Caco-2 (cell line): ENCODE data around the gene TIAM1. TPM values are rescaled to one million over a fixed set of nuclear protein-coding genes. Genes with fewer than 3 reads are reported as not detected.

ENCODE experiments used
- BruUV-seq: library from RNA; stranded (reverse); fragments of 400-500 nt; replicated peaks from 2 replicates; lab custom pipeline; 2021; lab: Mats Ljungman, UMichigan
- CTCF ChIA-PET: fragments of 300-600 bp; sonication (Branson Sonifier 250); formaldehyde crosslinking; loops from one replicate; lab custom pipeline; 2022; ENCODE audit warnings: antibody characterized with exemption; lab: Charles Lee
- POLR2A ChIA-PET: fragments of 300-600 bp; sonication (Branson Sonifier 250); formaldehyde crosslinking; loops from one replicate; lab custom pipeline; 2022; ENCODE audit warnings: antibody characterized with exemption; lab: Charles Lee
- DNase-seq, 2 experiments: peaks; one replicate each; pipeline versions ENCODE4 v3.0.0 to v3.0.0-alpha.2; 2020 to 2022
- H3K27me3 ChIP-seq: replicated peaks from 2 replicates; pipeline ENCODE4 v1.6.0; 2011; ENCODE audit warnings: low read length; ENCODE audit not compliant: control insufficient read depth, insufficient read depth
- H3K36me3 ChIP-seq: 2 replicates; pipeline ENCODE4 v1.5.1; 2011; ENCODE audit warnings: low read length; ENCODE audit not compliant: control insufficient read depth, insufficient read depth
- H3K4me1 ChIP-seq: fragments of 250-450 bp; sonication (Bioruptor Pico); 2 replicates; pipeline ENCODE4 v1.5.1; 2020; ENCODE audit warnings: mild to moderate bottlenecking
- H3K4me3 ChIP-seq: 2 replicates; pipeline ENCODE4 v1.5.1; 2011; ENCODE audit warnings: low read depth, mild to moderate bottlenecking, control low read depth, low read length
- H3K9me3 ChIP-seq: fragments of 250-450 bp; sonication (Bioruptor Pico); 2 replicates; pipeline ENCODE4 v1.5.1; 2020; ENCODE audit warnings: mild to moderate bottlenecking, moderate library complexity
- H3K27ac Mint-ChIP-seq: one replicate; pipeline ENCODE4 v1.8.0; 2022; ENCODE audit warnings: mixed read lengths; ENCODE audit not compliant: unreplicated experiment
- H3K27me3 Mint-ChIP-seq: one replicate; pipeline ENCODE4 v1.8.0; 2022; ENCODE audit warnings: mixed read lengths; ENCODE audit not compliant: insufficient read depth, unreplicated experiment
- H3K36me3 Mint-ChIP-seq: one replicate; pipeline ENCODE4 v1.8.0; 2022; ENCODE audit warnings: mild to moderate bottlenecking, mixed read lengths; ENCODE audit not compliant: insufficient read depth, unreplicated experiment
- H3K4me1 Mint-ChIP-seq: one replicate; pipeline ENCODE4 v1.8.0; 2022; ENCODE audit warnings: low read depth, mixed read lengths; ENCODE audit not compliant: unreplicated experiment
- H3K4me3 Mint-ChIP-seq: one replicate; pipeline ENCODE4 v1.8.0; 2022; ENCODE audit warnings: mild to moderate bottlenecking, moderate library complexity, mixed read lengths; ENCODE audit not compliant: unreplicated experiment
- H3K9me3 Mint-ChIP-seq: one replicate; pipeline ENCODE4 v1.8.0; 2022; ENCODE audit warnings: mixed read lengths; ENCODE audit not compliant: unreplicated experiment
- intact Hi-C: fragments of 100-400 bp; cut with micrococcal nuclease; formaldehyde crosslinking; loops from one replicate; pipeline ENCODE4 v1.10.0; 2022; ENCODE audit not compliant: unreplicated experiment
- total RNA-seq: library from RNA; stranded (reverse); gene quantifications from 2 replicates; pipeline ENCODE4 v1.2.3, GENCODE V29; 2022
- TF ChIP-seq, protein P1 (sequence below), 2 experiments: fragments of 200-600 bp in 1 of 2; IDR thresholded peaks; 1 replicate in 1 of 2; 2 replicates in 1 of 2; pipeline versions ENCODE4 v1.5.1 to v1.8.0; 2011 to 2022; ENCODE audit warnings: antibody characterized with exemption in 1 of 2, control low read depth in 1 of 2, inconsistent platforms in 1 of 2, low read depth in 1 of 2, low read length in 1 of 2, mild to moderate bottlenecking in 1 of 2, moderate library complexity in 1 of 2; ENCODE audit not compliant: insufficient read depth in 1 of 2, severe bottlenecking in 1 of 2, unreplicated experiment in 1 of 2

Gene TIAM1
- total RNA-seq, 1 experiment from 2014 or later = 5.2 TPM

DNA sequence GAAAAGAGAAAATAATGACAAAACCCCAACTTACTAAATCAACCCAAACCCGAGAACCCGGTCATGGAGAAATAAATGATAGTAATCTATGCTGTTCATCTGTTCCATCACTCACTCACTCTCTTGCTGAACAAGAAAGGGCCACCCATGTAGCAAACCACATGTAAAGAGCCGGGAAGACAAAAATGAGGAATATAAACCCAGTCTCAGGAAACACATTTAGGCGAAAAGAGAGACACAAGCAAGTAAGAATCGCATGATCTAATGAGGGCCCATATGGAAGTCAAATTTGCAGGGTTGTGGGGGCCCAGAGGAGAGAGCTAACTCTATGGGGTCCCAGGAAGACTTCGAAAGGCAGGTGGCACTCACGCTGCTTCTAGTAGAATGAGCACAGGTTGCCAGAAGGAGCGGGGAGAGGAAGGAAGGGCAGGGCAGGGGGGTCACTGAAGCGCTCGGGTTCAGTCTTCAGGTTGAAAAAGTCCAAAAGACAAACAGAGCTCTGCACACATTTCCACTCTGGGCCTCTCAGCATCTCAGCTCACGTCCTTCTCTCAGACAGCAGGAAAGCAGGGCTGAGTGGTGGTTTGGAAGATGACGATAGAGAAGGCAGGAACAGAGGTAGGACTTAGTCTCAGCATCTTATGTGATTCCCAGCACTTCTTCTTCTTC lies 162.8 kb downstream of the TIAM1 start:
- CTCF ChIA-PET = no interaction called here
- no peak for DNase-seq
- H3K27ac Mint-ChIP-seq = no peak overlapping the region
- H3K9me3 Mint-ChIP-seq = no peaks in the 10 kb centered on the region
- Histone ChIP-seq H3K36me3 (no peaks in the 10 kb centered on the region), H3K4me1 (no peaks in the 10 kb centered on the region), H3K27me3 (no peaks in the 10 kb centered on the region), H3K9me3 (no peaks in the 10 kb centered on the region), H3K4me3 (no peak overlapping the region)
- TF ChIP-seq, protein P1, sequence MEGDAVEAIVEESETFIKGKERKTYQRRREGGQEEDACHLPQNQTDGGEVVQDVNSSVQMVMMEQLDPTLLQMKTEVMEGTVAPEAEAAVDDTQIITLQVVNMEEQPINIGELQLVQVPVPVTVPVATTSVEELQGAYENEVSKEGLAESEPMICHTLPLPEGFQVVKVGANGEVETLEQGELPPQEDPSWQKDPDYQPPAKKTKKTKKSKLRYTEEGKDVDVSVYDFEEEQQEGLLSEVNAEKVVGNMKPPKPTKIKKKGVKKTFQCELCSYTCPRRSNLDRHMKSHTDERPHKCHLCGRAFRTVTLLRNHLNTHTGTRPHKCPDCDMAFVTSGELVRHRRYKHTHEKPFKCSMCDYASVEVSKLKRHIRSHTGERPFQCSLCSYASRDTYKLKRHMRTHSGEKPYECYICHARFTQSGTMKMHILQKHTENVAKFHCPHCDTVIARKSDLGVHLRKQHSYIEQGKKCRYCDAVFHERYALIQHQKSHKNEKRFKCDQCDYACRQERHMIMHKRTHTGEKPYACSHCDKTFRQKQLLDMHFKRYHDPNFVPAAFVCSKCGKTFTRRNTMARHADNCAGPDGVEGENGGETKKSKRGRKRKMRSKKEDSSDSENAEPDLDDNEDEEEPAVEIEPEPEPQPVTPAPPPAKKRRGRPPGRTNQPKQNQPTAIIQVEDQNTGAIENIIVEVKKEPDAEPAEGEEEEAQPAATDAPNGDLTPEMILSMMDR (IDR thresholded peaks at IDR 0.05; ENCODE audit: insufficient read depth in 1 of 2, low read depth in 1 of 2, low read length in 1 of 2, severe bottlenecking in 1 of 2, unreplicated experiment in 1 of 2) = no peak
- H3K4me1 Mint-ChIP-seq = no peaks in the 10 kb centered on the region
- no peaks in the 10 kb centered on the region for H3K36me3 Mint-ChIP-seq
- H3K4me3 Mint-ChIP-seq = no peak overlapping the region
- BruUV-seq = no TSS peak
- no peaks in the 10 kb centered on the region for H3K27me3 Mint-ChIP-seq
- POLR2A ChIA-PET = no interaction called here
- intact Hi-C loops = no loop called here

DNA sequence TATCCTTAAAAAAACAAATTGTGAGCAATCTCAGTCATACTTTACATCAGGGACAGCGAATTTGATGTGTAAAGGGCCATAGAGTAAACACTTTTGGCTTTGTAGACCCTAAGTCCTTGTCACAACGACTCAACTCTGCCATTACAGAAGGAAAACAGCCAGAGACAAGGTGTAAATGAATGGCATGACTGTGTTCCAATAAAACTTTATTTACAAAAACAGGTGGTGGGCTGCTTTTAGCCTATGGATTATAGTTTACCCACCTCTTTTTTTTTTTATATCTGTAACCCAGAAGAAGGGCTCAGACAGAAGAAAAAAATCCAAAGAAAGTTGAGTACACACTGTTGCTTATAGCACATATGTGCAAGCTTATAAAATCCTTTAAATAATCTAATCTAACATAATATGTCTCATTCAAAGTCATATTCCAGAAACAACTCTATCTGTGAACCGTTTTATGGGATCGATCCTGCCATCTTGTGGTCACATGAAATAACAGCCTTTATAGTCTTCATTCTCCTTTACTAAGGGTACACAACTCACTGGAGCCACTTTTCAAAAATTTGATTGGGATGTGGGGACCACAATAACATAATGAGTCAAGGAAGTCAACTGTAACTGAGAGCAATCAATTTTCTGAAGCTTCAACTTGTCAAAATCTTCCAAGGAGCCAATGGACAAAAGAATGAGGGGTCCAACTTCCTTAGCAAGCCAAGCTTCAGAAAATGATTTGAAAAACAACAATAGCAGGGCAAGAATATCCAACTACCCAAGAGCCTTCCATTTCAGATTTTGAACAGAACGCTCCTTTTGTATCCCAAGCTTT lies 163.6 kb downstream of the TIAM1 start:
- intact Hi-C loops = loop anchor here (1.0 kb wide), 2 partner anchors 71 to 82 kb away; no protein-coding TSS in a partner anchor
- POLR2A ChIA-PET = interaction anchor here (0.6 kb wide), 1 partner anchor 168 kb away, joined by 3 read pairs; no protein-coding TSS in a partner anchor
- no peaks in the 10 kb centered on the region for H3K36me3 ChIP-seq
- H3K4me3 Mint-ChIP-seq = no peak overlapping the region
- no peak overlapping the region for H3K4me3 ChIP-seq
- TF ChIP-seq, protein P1 (IDR thresholded peaks at IDR 0.05; ENCODE audit: insufficient read depth in 1 of 2, low read depth in 1 of 2, low read length in 1 of 2, severe bottlenecking in 1 of 2, unreplicated experiment in 1 of 2) = peak in 1 of 2 experiments; percentile 49
- H3K4me1 ChIP-seq = no peaks in the 10 kb centered on the region
- no peaks in the 10 kb centered on the region for H3K9me3 ChIP-seq
- CTCF ChIA-PET = no interaction called here
- no peaks in the 10 kb centered on the region for H3K27me3 Mint-ChIP-seq
- H3K9me3 Mint-ChIP-seq = no peaks in the 10 kb centered on the region
- no peak overlapping the region for H3K27ac Mint-ChIP-seq
- no peaks in the 10 kb centered on the region for H3K36me3 Mint-ChIP-seq
- no TSS peak for BruUV-seq
- peak in 1 of 2 experiments; percentile 10 for DNase-seq
- H3K4me1 Mint-ChIP-seq = no peaks in the 10 kb centered on the region
- no peaks in the 10 kb centered on the region for H3K27me3 ChIP-seq

DNA sequence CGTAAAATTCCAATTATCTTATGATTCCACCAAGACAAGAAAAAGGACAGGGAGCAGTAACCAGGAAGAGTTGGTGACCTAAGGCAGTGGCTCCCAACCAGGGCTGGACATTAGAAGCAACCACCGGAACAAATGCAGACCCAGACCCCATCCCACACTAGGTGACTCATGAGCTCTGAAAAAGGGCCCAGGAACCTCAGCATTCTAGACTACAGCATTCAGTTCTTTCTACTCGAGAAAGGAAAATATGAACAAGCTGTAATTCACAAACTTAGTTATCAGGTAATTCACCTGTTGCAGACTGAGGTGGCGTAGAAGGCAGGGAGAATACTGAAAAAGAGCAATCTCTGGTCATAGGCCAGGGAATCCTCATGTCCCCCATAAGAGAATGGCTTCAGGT lies 167.3 kb downstream of the TIAM1 start:
- Histone ChIP-seq H3K27me3 (no peaks in the 10 kb centered on the region), H3K4me1 (no peaks in the 10 kb centered on the region), H3K36me3 (no peaks in the 10 kb centered on the region), H3K9me3 (no peaks in the 10 kb centered on the region), H3K4me3 (no peak overlapping the region)
- POLR2A ChIA-PET = no interaction called here
- TF ChIP-seq, protein P1 (IDR thresholded peaks at IDR 0.05; ENCODE audit: insufficient read depth in 1 of 2, low read depth in 1 of 2, low read length in 1 of 2, severe bottlenecking in 1 of 2, unreplicated experiment in 1 of 2) = no peak
- H3K27ac Mint-ChIP-seq = no peak overlapping the region
- BruUV-seq = no TSS peak
- no peaks in the 10 kb centered on the region for H3K36me3 Mint-ChIP-seq
- DNase-seq = no peak
- intact Hi-C loops = no loop called here
- peaks cover 9% of the 10 kb centered on the region for H3K4me1 Mint-ChIP-seq
- CTCF ChIA-PET = no interaction called here
- no peaks in the 10 kb centered on the region for H3K27me3 Mint-ChIP-seq
- no peak overlapping the region for H3K4me3 Mint-ChIP-seq
- no peaks in the 10 kb centered on the region for H3K9me3 Mint-ChIP-seq
